Measurements from ENCODE around the gene C4B. TPM values are rescaled to one million over a fixed set of nuclear protein-coding genes. Genes with fewer than 3 reads are reported as not detected.

Gene C4B
- total and polyA plus RNA-seq, 2 donors (not counting 1 experiment from before 2014, with no cell fraction given): 4.7 to 7.4 TPM

GRCh38 chr6:31977816-31978431, 36.7 kb upstream of the C4B start:
- Histone ChIP-seq H3K9me3 (ENCODE audit: control extremely low read depth in 1 of 3, control insufficient read depth in 2 of 3, insufficient read depth in 1 of 3, low read length in 2 of 3) (peaks cover 0 to 3% (median 0%) of the 10 kb centered on the region in 3 donors), H3K27ac (ENCODE audit: low read length in 2 of 2) (no peak overlapping the region), H3K4me2 (replicated peaks; ENCODE audit: low read depth, low read length, poor library complexity, severe bottlenecking) (no peak overlapping the region), H3K9ac (ENCODE audit: low read length) (no peak overlapping the region), H3K4me3 (ENCODE audit: control extremely low read depth in 1 of 5, extremely low read depth in 1 of 5, insufficient read depth in 1 of 5, low read depth in 2 of 5, low read length in 4 of 5) (no peak overlapping the region), H3K36me3 (replicated peaks in 1 of 2; ENCODE audit: control extremely low read depth in 1 of 2, control insufficient read depth in 1 of 2, extremely low read depth in 1 of 2, insufficient read depth in 2 of 2, low read length in 1 of 2) (peaks cover 3 to 12% of the 10 kb centered on the region in 2 experiments), H3K4me1 (ENCODE audit: control insufficient read depth in 2 of 2, insufficient read depth in 2 of 2, low read length in 2 of 2) (peaks cover 3 to 5% of the 10 kb centered on the region in 2 donors), H4K20me1 (ENCODE audit: control insufficient read depth, insufficient read depth, low read length, poor library complexity, severe bottlenecking) (no peaks in the 10 kb centered on the region), H3K79me2 (ENCODE audit: control insufficient read depth, insufficient read depth, low read length) (peaks cover 16% of the 10 kb centered on the region), H2AFZ (ENCODE audit: insufficient read depth, low read depth, low read length, poor library complexity, severe bottlenecking) (no peak overlapping the region), H3K27me3 (replicated peaks in 1 of 4; ENCODE audit: control extremely low read depth in 1 of 4, control insufficient read depth in 3 of 4, insufficient read depth in 4 of 4, low read length in 3 of 4) (no peaks in the 10 kb centered on the region)
- no peaks in the 10 kb centered on the region for H3K27me3 Mint-ChIP-seq
- no peak for DNase-seq
- H3K27ac Mint-ChIP-seq: no peak overlapping the region
- no peak for ATAC-seq (ENCODE audit: low read depth)
- no peak overlapping the region for H3K4me3 Mint-ChIP-seq
- no peaks in the 10 kb centered on the region for H3K9me3 Mint-ChIP-seq (ENCODE audit: insufficient read depth)
- intact Hi-C loops (cut with micrococcal nuclease): loop anchor here (10.0 kb wide), 4 partner anchors 143 to 1913 kb away; partner anchors contain the start of genes CLIC1, HSD17B8, POLR1H and PPP1R11
- CTCF ChIA-PET: no interaction called here
- POLR2A ChIA-PET: no interaction called here
- no peak for TF ChIP-seq EZH2 (IDR thresholded peaks at IDR 0.05; ENCODE audit: borderline replicate concordance, insufficient read depth, low read depth, low read length, poor library complexity, severe bottlenecking)
- TF ChIP-seq CTCF (IDR thresholded peaks at IDR 0.05): no peak
- peaks cover 7% of the 10 kb centered on the region for H3K4me1 Mint-ChIP-seq
- 100% methylated on average over 7 of the region's 12 CpGs for WGBS (ENCODE audit: insufficient coverage)

GRCh38 chr6:31978831-31979230, 35.8 kb upstream of the C4B start:
- no peak overlapping the region for H3K4me3 ChIP-seq (ENCODE audit: control extremely low read depth in 1 of 5, extremely low read depth in 1 of 5, insufficient read depth in 1 of 5, low read depth in 2 of 5, low read length in 4 of 5)
- no peak overlapping the region for H2AFZ ChIP-seq (ENCODE audit: insufficient read depth, low read depth, low read length, poor library complexity, severe bottlenecking)
- no peaks in the 10 kb centered on the region for H3K27me3 Mint-ChIP-seq
- peaks cover 0 to 3% (median 0%) of the 10 kb centered on the region in 3 donors for H3K9me3 ChIP-seq (ENCODE audit: control extremely low read depth in 1 of 3, control insufficient read depth in 2 of 3, insufficient read depth in 1 of 3, low read length in 2 of 3)
- TF ChIP-seq CTCF (IDR thresholded peaks at IDR 0.05) (no peak), EZH2 (IDR thresholded peaks at IDR 0.05; ENCODE audit: borderline replicate concordance, insufficient read depth, low read depth, low read length, poor library complexity, severe bottlenecking) (no peak)
- H3K4me2 ChIP-seq (replicated peaks; ENCODE audit: low read depth, low read length, poor library complexity, severe bottlenecking): no peak overlapping the region
- POLR2A ChIA-PET: no interaction called here
- no peaks in the 10 kb centered on the region for H4K20me1 ChIP-seq (ENCODE audit: control insufficient read depth, insufficient read depth, low read length, poor library complexity, severe bottlenecking)
- H3K27ac ChIP-seq (ENCODE audit: low read length in 2 of 2): no peak overlapping the region
- no peaks in the 10 kb centered on the region for H3K4me1 Mint-ChIP-seq
- ATAC-seq (ENCODE audit: low read depth) (no peak), DNase-seq (no peak)
- peaks cover 10% of the 10 kb centered on the region for H3K79me2 ChIP-seq (ENCODE audit: control insufficient read depth, insufficient read depth, low read length)
- H3K27me3 ChIP-seq (replicated peaks in 1 of 4; ENCODE audit: control extremely low read depth in 1 of 4, control insufficient read depth in 3 of 4, insufficient read depth in 4 of 4, low read length in 3 of 4): no peaks in the 10 kb centered on the region
- H3K27ac Mint-ChIP-seq: no peak overlapping the region
- intact Hi-C loops (cut with micrococcal nuclease): loop anchor here (10.0 kb wide), 4 partner anchors 144 to 1914 kb away; partner anchors contain the start of genes CLIC1, HSD17B8, POLR1H and PPP1R11
- H3K9me3 Mint-ChIP-seq (ENCODE audit: insufficient read depth): no peaks in the 10 kb centered on the region
- CTCF ChIA-PET: no interaction called here
- H3K36me3 ChIP-seq (replicated peaks in 1 of 2; ENCODE audit: control extremely low read depth in 1 of 2, control insufficient read depth in 1 of 2, extremely low read depth in 1 of 2, insufficient read depth in 2 of 2, low read length in 1 of 2): peaks cover 3 to 12% of the 10 kb centered on the region in 2 experiments
- no peak overlapping the region for H3K9ac ChIP-seq (ENCODE audit: low read length)
- WGBS (ENCODE audit: insufficient coverage): 100% methylated on average over 3 of the region's 5 CpGs
- no peaks in the 10 kb centered on the region for H3K4me1 ChIP-seq (ENCODE audit: control insufficient read depth in 2 of 2, insufficient read depth in 2 of 2, low read length in 2 of 2)
- no peak overlapping the region for H3K4me3 Mint-ChIP-seq
